Stimulated activated naive CD8-positive, alpha-beta T cell treated with anti-CD3 and anti-CD28 coated beads, Interleukin-15, amount 100 ng/mL, for 72 hours (primary cell): ENCODE measurements around the gene CD55.

Source experiments
- ATAC-seq: fragments of 150-1000 bp; cut with Tn5 transposase; 2 replicates; pipeline ENCODE4 v1.10.0; 2021; ENCODE audit warnings: mild to moderate bottlenecking, moderate library complexity
- DNase-seq, 2 donors: peaks; one replicate each; pipeline ENCODE4 v3.0.0; 2021 to 2022
- H3K27ac Mint-ChIP-seq, 2 donors: one replicate each; pipeline ENCODE4 v1.8.0; 2022; ENCODE audit warnings: mild to moderate bottlenecking in 2 of 2, mixed read lengths in 2 of 2, moderate library complexity in 2 of 2
- H3K27me3 Mint-ChIP-seq: one replicate; pipeline ENCODE4 v1.8.0; 2022; ENCODE audit warnings: mixed read lengths
- H3K4me1 Mint-ChIP-seq: one replicate; pipeline ENCODE4 v1.8.0; 2022; ENCODE audit warnings: mild to moderate bottlenecking, mixed read lengths
- H3K4me3 Mint-ChIP-seq, 2 donors: one replicate each; pipeline ENCODE4 v1.8.0; 2022; ENCODE audit warnings: mild to moderate bottlenecking in 2 of 2, mixed read lengths in 2 of 2, moderate library complexity in 1 of 2
- H3K9me3 Mint-ChIP-seq, 2 donors: one replicate each; pipeline ENCODE4 v1.8.0; 2022; ENCODE audit warnings: mixed read lengths in 2 of 2

CD55 gene, protein sequence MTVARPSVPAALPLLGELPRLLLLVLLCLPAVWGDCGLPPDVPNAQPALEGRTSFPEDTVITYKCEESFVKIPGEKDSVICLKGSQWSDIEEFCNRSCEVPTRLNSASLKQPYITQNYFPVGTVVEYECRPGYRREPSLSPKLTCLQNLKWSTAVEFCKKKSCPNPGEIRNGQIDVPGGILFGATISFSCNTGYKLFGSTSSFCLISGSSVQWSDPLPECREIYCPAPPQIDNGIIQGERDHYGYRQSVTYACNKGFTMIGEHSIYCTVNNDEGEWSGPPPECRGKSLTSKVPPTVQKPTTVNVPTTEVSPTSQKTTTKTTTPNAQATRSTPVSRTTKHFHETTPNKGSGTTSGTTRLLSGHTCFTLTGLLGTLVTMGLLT

DNA sequence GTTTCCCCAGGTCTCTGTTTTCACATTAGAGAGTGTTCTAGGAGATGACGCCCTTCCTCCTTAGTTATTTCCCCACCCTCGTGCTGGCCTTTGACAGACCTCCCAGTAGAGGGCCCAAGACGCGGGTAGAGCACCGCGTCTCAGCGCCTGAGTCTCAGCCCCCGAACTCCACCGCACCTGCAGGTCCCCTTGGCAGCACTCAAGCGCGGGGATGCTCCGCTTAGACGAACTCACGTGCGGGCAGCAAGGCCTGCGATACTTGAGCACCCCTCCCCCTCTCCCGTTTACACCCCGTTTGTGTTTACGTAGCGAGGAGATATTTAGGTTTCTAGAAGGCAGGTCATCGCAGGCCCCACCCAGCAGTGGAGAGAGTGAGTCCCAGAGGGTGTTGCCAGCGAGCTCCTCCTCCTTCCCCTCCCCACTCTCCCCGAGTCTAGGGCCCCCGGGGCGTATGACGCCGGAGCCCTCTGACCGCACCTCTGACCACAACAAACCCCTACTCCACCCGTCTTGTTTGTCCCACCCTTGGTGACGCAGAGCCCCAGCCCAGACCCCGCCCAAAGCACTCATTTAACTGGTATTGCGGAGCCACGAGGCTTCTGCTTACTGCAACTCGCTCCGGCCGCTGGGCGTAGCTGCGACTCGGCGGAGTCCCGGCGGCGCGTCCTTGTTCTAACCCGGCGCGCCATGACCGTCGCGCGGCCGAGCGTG, at the start of gene CD55:
CD55 (plus strand) TSS at position 600 of the 711 bp plus-strand sequence; CDS start at position 688, 88 bp downstream.
- Mint-ChIP-seq H3K27ac (peak within 1 kb of the TSS; percentile 98 to 99), H3K27me3 (no peaks in the 10 kb centered on the region), H3K4me1 (peaks cover 30% of the 10 kb centered on the region), H3K9me3 (no peaks in the 10 kb centered on the region), H3K4me3 (peak within 1 kb of the TSS; percentile 90 to 92)
- DNase-seq (peak; percentile 99 to 100), ATAC-seq (peak; percentile 95)

DNA sequence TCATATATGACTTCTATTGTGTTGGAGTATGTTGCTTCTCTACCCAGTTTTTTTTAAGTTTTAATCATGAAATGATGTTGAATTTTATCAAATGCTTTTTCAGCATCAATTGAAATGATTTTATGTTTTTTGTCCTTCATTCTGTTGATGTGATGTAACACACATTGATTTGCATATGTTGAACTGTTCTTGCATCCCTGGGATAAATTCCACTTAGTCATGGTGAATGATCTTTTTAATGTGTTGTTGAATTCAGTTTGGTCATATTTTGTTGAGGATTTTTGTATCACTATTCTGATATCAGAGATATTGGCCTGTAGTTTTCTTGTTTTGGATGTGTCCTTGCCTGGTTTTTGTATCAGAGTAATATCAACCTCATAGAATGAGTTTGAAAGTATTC, 46.6 kb upstream of the CD55 start:
- no peaks in the 10 kb centered on the region for H3K27me3 Mint-ChIP-seq
- DNase-seq (no peak), ATAC-seq (no peak)

DNA sequence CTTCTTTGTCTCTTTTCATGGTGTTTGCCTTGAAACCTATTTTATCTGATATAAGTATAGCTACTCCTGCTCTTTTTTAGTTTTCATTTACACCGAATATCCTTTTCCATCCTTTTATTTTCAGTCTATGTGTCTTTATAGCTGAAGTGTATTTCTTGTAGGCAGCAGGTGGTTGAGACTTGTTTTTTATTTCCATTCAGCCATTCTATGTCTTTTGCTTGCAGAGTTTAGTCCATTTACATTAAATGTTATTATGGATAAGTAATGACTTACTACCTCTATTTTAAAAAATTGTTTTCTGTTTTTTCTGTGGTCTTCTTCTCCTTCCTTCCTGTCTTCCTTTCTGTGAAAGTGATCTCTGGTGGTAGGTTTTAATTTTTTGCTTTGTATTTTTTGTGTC, 45.0 kb upstream of the CD55 start:
- no peak overlapping the region for H3K4me3 Mint-ChIP-seq
- peaks cover 28 to 29% of the 10 kb centered on the region in 2 donors for H3K9me3 Mint-ChIP-seq
- peak overlapping the region in 1 of 2 donors; percentile 38 for H3K27ac Mint-ChIP-seq
- DNase-seq (no peak), ATAC-seq (no peak)
- no peaks in the 10 kb centered on the region for H3K27me3 Mint-ChIP-seq
- peaks cover 33% of the 10 kb centered on the region for H3K4me1 Mint-ChIP-seq

More for the DNA sequence above, 46.6 kb upstream of the CD55 start:
- Mint-ChIP-seq H3K27ac (no peak overlapping the region), H3K4me3 (no peak overlapping the region), H3K4me1 (peaks cover 18% of the 10 kb centered on the region), H3K9me3 (peaks cover 35% of the 10 kb centered on the region in 2 donors)

DNA sequence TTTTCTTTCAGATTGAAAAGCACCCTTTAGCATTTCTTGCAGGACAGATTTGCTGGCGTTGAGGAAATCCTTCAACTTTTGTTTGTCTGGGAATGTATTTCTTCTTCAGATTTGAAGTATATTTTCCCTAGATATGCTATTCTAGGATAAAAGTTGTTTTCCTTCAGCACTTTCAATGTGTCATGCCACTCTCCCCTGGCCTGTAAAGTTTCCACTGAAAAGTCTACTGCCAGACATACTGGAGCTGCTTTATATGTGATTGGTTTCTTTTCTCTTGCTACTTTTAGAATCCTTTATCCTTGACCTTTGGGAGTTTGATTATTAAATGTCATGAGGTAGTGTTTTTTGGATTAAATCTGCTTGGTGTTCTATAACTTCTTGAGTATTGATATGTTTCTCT, 44.2 kb upstream of the CD55 start:
- no peak for DNase-seq
- no peak overlapping the region for H3K4me3 Mint-ChIP-seq
- ATAC-seq: no peak
- H3K9me3 Mint-ChIP-seq: peaks cover 27 to 29% of the 10 kb centered on the region in 2 donors
- no peak overlapping the region for H3K27ac Mint-ChIP-seq
- H3K4me1 Mint-ChIP-seq: peaks cover 41% of the 10 kb centered on the region
- H3K27me3 Mint-ChIP-seq: no peaks in the 10 kb centered on the region

DNA sequence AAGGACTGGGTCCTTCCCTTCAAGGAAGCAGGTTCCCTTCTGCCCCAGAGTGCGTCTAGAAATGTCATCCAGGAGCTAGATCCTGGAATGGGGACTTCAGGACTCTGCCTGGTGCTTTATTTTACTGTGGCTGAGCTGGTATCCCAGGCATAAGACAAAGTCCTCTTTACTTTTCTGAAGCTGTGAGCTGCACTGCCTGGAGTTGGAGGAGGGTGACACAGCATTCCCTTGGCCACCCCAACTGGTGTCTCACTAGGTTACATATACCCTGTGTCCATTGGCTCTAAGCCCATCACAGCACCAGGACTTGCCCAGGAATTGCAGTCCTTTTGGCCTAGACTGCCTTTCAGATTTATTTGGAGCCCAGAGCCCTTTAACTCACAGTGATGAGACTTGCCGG, 41.8 kb upstream of the CD55 start:
- Mint-ChIP-seq H3K4me3 (no peak overlapping the region), H3K4me1 (peaks cover 63% of the 10 kb centered on the region)
- DNase-seq: no peak

DNA sequence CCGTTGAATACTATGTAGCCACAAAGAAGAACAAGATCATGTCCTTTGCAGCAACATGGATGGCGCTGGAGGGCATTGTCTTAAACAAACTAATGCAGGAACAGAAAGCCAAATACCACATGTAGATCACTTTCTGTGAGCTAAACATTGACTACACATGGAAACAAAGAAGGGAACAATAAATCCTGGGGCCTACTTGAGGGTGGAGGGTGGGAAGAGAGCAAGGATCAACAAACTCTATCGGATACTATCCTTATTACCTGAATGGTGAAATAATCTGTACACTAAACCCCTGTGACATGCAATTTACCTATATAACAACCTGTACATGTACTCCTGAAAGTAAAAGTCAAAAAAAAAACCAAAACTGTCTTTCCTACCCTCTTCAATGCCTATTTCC, 40.8 kb upstream of the CD55 start:
- Mint-ChIP-seq H3K4me1 (peaks cover 72% of the 10 kb centered on the region), H3K27ac (no peak overlapping the region), H3K4me3 (no peak overlapping the region), H3K27me3 (no peaks in the 10 kb centered on the region), H3K9me3 (peaks cover 14 to 16% of the 10 kb centered on the region in 2 donors)
- ATAC-seq (no peak), DNase-seq (no peak)

More for the DNA sequence above, 41.8 kb upstream of the CD55 start:
- no peak for ATAC-seq
- Mint-ChIP-seq H3K9me3 (peaks cover 25 to 26% of the 10 kb centered on the region in 2 donors), H3K27me3 (no peaks in the 10 kb centered on the region), H3K27ac (no peak overlapping the region)

DNA sequence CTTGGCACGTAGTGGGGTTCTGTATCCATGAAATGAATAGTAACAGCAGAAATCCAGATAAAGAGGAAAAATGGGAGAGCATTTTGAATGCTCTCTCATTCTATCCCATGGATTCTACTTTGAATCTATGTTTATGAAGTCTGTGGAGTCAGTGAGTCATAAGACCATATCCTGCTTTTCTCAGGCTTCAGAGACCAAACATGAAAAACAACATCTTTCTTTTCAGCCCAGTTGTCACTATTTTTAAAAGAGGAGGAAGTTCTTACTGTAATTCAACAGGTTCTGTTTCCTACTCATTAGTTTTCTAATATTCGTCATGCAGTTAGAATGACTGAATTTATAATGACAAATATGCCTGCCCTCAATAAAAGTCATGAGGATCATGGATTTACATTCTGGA, 39.4 kb upstream of the CD55 start:
- Mint-ChIP-seq H3K4me1 (peaks cover 78% of the 10 kb centered on the region), H3K27me3 (no peaks in the 10 kb centered on the region), H3K4me3 (peak overlapping the region in 1 of 2 donors; percentile 46), H3K27ac (no peak overlapping the region), H3K9me3 (peaks cover 5 to 6% of the 10 kb centered on the region in 2 donors)
- ATAC-seq: no peak
- no peak for DNase-seq

DNA sequence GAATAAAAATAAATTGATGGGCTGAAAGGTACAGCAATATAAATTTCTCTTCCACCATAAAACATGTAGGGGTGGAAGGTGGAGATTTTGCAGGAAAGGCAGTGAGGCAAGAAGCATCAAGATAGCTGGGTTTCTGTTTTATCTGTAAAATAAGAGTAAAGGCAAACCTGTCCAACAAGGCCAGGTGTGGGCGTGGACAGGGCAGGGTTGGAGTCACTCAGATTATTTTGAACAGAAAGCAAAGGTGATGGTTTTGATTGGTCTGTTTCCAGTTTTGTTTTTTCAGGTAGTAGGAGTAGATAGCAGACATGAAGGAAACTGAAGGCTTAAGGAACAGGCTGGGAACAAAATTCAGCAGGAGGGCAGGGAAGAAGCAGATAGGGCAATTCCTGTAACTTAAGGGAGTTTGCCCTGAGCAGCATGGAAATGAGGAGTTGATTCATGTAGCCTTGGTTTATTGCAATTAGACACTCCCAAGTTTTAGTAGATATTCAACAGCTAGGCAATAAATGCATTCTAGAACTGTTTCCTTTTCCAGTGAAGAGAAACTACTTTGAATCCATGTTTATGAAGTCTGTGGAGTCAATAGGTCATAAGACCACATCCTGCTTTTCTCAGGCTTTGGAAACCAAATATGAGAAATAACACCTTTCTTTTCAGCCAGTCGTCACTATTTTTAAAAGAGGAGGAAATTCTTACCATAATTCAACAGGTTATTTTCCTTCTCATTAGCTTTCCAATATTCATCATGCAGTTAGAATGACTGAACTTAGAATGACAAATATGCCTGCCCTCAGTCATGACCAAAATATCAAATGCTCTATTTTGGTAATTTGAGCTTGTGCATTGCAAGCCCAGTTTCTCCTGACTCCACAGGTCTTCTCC, 38.7 kb upstream of the CD55 start:
- ATAC-seq (no peak), DNase-seq (no peak)
- H3K4me3 Mint-ChIP-seq: peak overlapping the region; percentile 27 to 46
- peaks cover 5 to 6% of the 10 kb centered on the region in 2 donors for H3K9me3 Mint-ChIP-seq
- peaks cover 73% of the 10 kb centered on the region for H3K4me1 Mint-ChIP-seq
- no peaks in the 10 kb centered on the region for H3K27me3 Mint-ChIP-seq
- H3K27ac Mint-ChIP-seq: peak overlapping the region; percentile 36 to 64

DNA sequence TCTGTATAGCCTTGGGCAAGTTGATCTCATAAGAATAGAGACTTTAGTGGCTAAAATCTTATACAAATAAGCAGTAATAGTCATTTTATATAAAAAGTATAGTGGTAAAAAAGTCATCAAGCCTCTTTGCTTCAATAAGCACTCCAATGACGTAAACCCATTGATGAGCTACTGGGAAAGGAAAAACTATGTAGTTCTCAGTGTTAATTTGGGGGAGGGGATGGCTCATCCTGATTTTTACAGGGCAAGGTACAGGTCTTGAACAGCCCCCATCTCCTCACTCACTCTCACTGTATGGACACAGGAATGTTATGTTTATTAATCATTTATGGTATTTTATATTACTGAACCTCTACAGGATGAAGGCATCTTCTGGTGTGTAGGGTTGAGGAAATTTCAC, 38.1 kb upstream of the CD55 start:
- H3K4me3 Mint-ChIP-seq: peak overlapping the region in 1 of 2 donors; percentile 46

DNA sequence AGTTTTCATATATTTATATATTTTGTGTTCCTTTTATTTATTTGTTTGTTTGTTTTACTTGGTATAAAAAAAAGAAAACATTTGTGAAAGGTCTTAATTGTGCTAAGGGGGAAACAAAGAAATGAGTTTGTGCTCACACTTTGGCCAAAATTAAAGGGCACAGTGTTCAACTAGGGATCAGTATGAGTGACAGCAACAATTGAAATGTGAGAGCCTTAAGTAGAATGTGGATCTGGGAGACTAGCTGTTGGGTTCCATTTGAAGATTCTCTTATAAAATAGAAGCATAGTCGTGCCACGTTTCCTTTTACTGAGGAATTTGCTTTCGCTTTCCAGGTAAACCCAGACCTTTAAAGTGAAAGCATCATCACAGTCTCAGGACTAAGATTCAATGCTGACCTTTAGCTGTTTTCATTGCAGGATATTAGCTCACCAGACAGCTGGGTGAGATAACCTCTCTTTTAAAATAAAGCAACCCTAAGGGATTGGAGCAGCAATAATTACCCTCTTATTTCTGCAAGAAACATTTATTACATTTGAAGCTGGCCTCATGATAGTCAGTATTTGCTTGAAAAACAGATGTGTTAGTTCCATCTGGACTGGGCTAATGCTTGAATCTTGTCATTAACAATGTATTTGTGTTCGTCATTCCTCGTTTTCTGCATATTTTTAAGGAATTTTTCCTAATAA, 37.1 kb upstream of the CD55 start:
- peak; percentile 73 for ATAC-seq
- Mint-ChIP-seq H3K27me3 (no peaks in the 10 kb centered on the region), H3K4me1 (peaks cover 69% of the 10 kb centered on the region), H3K27ac (peak overlapping the region in 1 of 2 donors; percentile 45), H3K9me3 (peaks cover 5 to 6% of the 10 kb centered on the region in 2 donors), H3K4me3 (peak overlapping the region in 1 of 2 donors; percentile 24)
- DNase-seq: no peak

More for the DNA sequence above, 38.1 kb upstream of the CD55 start:
- H3K27me3 Mint-ChIP-seq: no peaks in the 10 kb centered on the region
- DNase-seq: no peak
- H3K9me3 Mint-ChIP-seq: peaks cover 5 to 6% of the 10 kb centered on the region in 2 donors
- no peak overlapping the region for H3K27ac Mint-ChIP-seq
- peaks cover 69% of the 10 kb centered on the region for H3K4me1 Mint-ChIP-seq
- no peak for ATAC-seq

DNA sequence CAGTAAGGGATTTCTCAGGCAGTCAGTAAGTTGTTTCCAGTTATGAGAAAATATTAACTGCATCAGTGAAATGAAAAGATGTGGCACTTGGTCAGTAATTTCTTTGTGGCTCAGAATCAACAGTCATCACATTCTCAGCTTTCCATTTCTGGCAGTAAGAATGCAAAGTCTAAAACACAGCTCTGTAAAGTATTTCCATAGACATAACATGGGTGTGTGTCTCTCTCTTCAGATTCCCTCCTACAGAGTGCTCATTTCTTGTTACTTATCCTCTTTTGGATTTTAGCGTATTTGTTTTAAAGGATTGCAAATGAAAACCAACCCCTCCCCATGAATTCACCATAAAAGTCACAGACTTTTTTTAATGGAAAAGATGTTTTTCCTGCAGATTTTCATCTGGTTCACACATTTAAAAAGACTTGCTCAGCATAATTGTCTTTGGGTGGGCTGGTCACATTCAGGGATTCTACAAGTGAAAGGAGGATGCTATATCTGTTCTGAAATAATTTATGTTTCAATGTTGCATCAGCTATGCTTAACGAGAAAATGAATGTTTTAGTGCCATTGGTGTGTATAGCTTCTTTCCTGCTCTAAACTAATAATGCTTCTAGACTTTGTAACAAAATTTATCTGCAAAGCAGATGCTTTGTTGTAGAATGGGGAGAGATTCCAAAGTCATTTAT, 34.6 kb upstream of the CD55 start:
- Mint-ChIP-seq H3K4me3 (no peak overlapping the region), H3K9me3 (peaks cover 7 to 16% of the 10 kb centered on the region in 2 donors), H3K27me3 (no peaks in the 10 kb centered on the region), H3K4me1 (peaks cover 49% of the 10 kb centered on the region), H3K27ac (no peak overlapping the region)
- DNase-seq (no peak), ATAC-seq (no peak)

DNA sequence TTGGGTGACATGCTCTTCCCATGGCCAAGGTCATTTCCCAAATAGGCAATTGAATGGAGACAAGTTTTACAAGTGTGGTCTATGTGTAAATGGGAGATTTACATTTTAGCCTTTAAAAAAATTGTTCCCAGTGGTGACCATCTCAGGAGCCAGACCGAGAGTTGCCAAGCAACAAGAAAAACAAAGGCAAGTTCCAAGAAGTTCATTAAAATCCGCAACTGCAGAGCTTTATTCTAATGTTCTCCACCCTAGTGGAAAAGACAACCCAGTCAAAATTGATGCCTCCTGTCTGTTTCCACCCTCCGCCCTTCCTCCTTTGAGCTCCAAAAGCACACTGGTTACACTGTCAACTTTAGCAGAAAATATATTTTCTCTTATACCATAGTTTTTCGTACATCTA, 33.2 kb upstream of the CD55 start:
- Mint-ChIP-seq H3K27me3 (no peaks in the 10 kb centered on the region), H3K9me3 (peaks cover 7 to 25% of the 10 kb centered on the region in 2 donors), H3K4me1 (peaks cover 35% of the 10 kb centered on the region), H3K4me3 (no peak overlapping the region), H3K27ac (no peak overlapping the region)
- no peak for ATAC-seq
- DNase-seq: no peak

DNA sequence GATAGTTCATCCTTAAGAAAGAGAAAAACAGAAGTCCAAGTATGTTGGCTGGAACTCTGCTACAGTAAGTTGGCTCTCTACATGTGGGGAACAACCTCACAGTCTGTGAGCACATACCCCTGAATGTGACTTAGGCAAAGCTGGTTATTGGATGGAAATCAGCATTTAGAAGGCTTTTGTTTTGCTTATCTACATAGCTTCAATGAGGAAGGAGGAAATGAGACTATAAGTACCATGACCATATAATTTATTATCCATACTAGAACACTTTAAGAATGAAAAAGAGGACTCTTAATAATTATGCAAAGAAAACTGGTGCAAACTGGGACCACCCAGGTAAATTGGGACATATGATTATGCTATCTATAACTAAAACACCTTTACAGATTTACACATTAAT, 31.7 kb upstream of the CD55 start:
- DNase-seq (no peak), ATAC-seq (no peak)
- H3K4me1 Mint-ChIP-seq: peaks cover 23% of the 10 kb centered on the region
- H3K4me3 Mint-ChIP-seq: no peak overlapping the region
- no peaks in the 10 kb centered on the region for H3K27me3 Mint-ChIP-seq
- peaks cover 7 to 25% of the 10 kb centered on the region in 2 donors for H3K9me3 Mint-ChIP-seq
- no peak overlapping the region for H3K27ac Mint-ChIP-seq

DNA sequence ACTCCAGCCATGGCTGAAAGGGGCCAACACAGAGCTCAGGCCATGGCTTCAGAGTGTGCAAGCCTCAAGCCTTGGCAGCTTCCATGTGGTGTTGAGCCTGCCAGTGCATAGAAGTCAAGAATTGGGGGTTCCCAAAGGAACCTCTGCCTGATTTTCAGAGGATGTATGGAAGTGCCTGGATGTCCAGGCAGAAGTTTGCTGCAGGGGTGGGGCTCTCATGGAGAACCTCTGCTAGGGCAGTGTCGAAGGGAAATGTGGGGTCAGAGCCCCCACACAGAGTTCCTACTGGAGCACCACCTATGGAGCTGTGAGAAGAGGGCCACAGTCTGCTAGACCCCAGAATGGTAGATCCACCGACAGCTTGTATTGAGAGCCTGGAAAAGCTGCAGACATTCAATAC, 29.8 kb upstream of the CD55 start:
- H3K27me3 Mint-ChIP-seq: no peaks in the 10 kb centered on the region
- no peak overlapping the region for H3K4me3 Mint-ChIP-seq
- ATAC-seq: no peak
- peaks cover 7 to 25% of the 10 kb centered on the region in 2 donors for H3K9me3 Mint-ChIP-seq
- DNase-seq: no peak
- H3K4me1 Mint-ChIP-seq: peaks cover 5% of the 10 kb centered on the region
- H3K27ac Mint-ChIP-seq: no peak overlapping the region
